ENCODE data around the gene SBF2. TPM values are rescaled to one million over a fixed set of nuclear protein-coding genes. Genes with fewer than 3 reads are reported as not detected.

Gene SBF2
- polyA plus RNA-seq, 1 experiment: 44.4 TPM

GRCh38 chr11:9802291-9802861 is 491.6 kb downstream of the SBF2 start:
- ChIA-PET CTCF (interaction anchor here (1.0 to 2.1 kb wide), 4 partner anchors 44 to 502 kb away, joined by 4 to 10 read pairs (median 9); partner anchors contain the start of gene ADM), POLR2A (interaction anchor here (0.6 to 3.0 kb wide), 8 partner anchors 14 to 739 kb away, joined by 3 to 14 read pairs (median 6); partner anchors contain the start of genes ADM and RNF141)
- peak; percentile 70 for DNase-seq (ENCODE audit: low read depth, low spot score)

GRCh38 chr11:9799886-9800285 is 494.1 kb downstream of the SBF2 start:
- no peaks in the 10 kb centered on the region for H3K27me3 ChIP-seq (ENCODE audit: control insufficient read depth, insufficient read depth, low read length)
- no peaks in the 10 kb centered on the region; the same call in 1 of the 2 replicates for H3K9me3 ChIP-seq (ENCODE audit: control insufficient read depth, insufficient read depth, low read length)
- H3K27ac ChIP-seq (ENCODE audit: low read depth, low read length): no peak overlapping the region
- TF ChIP-seq CTCF (IDR thresholded peaks at IDR 0.05; ENCODE audit: low read depth, low read length): no peak
- H3K4me3 ChIP-seq (ENCODE audit: low read depth, low read length): no peak overlapping the region
- CTCF ChIA-PET: no interaction called here
- no peak for DNase-seq (ENCODE audit: low read depth, low spot score)
- POLR2A ChIA-PET: interaction anchor here (0.6 kb wide), 1 partner anchor 195 kb away, joined by 5 read pairs; no protein-coding TSS in a partner anchor

More at GRCh38 chr11:9802291-9802861, 491.6 kb downstream of the SBF2 start:
- no peak overlapping the region for H3K4me3 ChIP-seq (ENCODE audit: low read depth, low read length)
- peak overlapping the region; percentile 92 for H3K27ac ChIP-seq (ENCODE audit: low read depth, low read length)
- H3K9me3 ChIP-seq (ENCODE audit: control insufficient read depth, insufficient read depth, low read length): peaks cover under 1% of the 10 kb centered on the region
- H3K27me3 ChIP-seq (ENCODE audit: control insufficient read depth, insufficient read depth, low read length): no peaks in the 10 kb centered on the region
- TF ChIP-seq CTCF (IDR thresholded peaks at IDR 0.05; ENCODE audit: low read depth, low read length): no peak

- Histone ChIP-seq H3K9me3 (ENCODE audit: control insufficient read depth, insufficient read depth, low read length) (no peaks in the 10 kb centered on the region; the same call in 1 of the 2 replicates), H3K4me3 (ENCODE audit: low read depth, low read length) (no peak overlapping the region), H3K27ac (ENCODE audit: low read depth, low read length) (no peak overlapping the region), H3K27me3 (ENCODE audit: control insufficient read depth, insufficient read depth, low read length) (no peaks in the 10 kb centered on the region)
- POLR2A ChIA-PET: interaction anchor here (0.6 kb wide), 1 partner anchor 9 kb away, joined by 4 read pairs; no protein-coding TSS in a partner anchor
- CTCF ChIA-PET: interaction anchor here (1.0 kb wide), 1 partner anchor 39 kb away, joined by 3 read pairs; no protein-coding TSS in a partner anchor
- DNase-seq (ENCODE audit: low read depth, low spot score): no peak
- no peak for TF ChIP-seq CTCF (IDR thresholded peaks at IDR 0.05; ENCODE audit: low read depth, low read length)
Measured at GRCh38 chr11:9797300-9797699, 496.7 kb downstream of the SBF2 start.

- ChIA-PET CTCF (interaction anchor here (1.0 kb wide), 1 partner anchor 38 kb away, joined by 3 read pairs; no protein-coding TSS in a partner anchor), POLR2A (interaction anchor here (0.6 kb wide), 1 partner anchor 8 kb away, joined by 4 read pairs; no protein-coding TSS in a partner anchor)
- no peak overlapping the region for H3K4me3 ChIP-seq (ENCODE audit: low read depth, low read length)
- TF ChIP-seq CTCF (IDR thresholded peaks at IDR 0.05; ENCODE audit: low read depth, low read length): no peak
- no peak for DNase-seq (ENCODE audit: low read depth, low spot score)
- H3K9me3 ChIP-seq (ENCODE audit: control insufficient read depth, insufficient read depth, low read length): no peaks in the 10 kb centered on the region; the same call in 1 of the 2 replicates
- no peak overlapping the region for H3K27ac ChIP-seq (ENCODE audit: low read depth, low read length)
- no peaks in the 10 kb centered on the region for H3K27me3 ChIP-seq (ENCODE audit: control insufficient read depth, insufficient read depth, low read length)
Measured at GRCh38 chr11:9796854-9797253, 497.2 kb downstream of the SBF2 start.

- TF ChIP-seq CTCF (IDR thresholded peaks at IDR 0.05; ENCODE audit: low read depth, low read length): no peak
- CTCF ChIA-PET: interaction anchor here (1.0 kb wide), 1 partner anchor 38 kb away, joined by 3 read pairs; no protein-coding TSS in a partner anchor
- no peak for DNase-seq (ENCODE audit: low read depth, low spot score)
- Histone ChIP-seq H3K4me3 (ENCODE audit: low read depth, low read length) (no peak overlapping the region), H3K27ac (ENCODE audit: low read depth, low read length) (no peak overlapping the region), H3K9me3 (ENCODE audit: control insufficient read depth, insufficient read depth, low read length) (no peaks in the 10 kb centered on the region; the same call in 1 of the 2 replicates), H3K27me3 (ENCODE audit: control insufficient read depth, insufficient read depth, low read length) (no peaks in the 10 kb centered on the region)
- POLR2A ChIA-PET: interaction anchor here (0.7 kb wide), 1 partner anchor 1519 kb away, joined by 7 read pairs; no protein-coding TSS in a partner anchor
Measured at GRCh38 chr11:9796266-9796665, 497.8 kb downstream of the SBF2 start.

Measured in AG04450 (cell line).